Heart left ventricle (tissue), 16 donors: ENCODE data around the gene IPO8. TPM values are rescaled to one million over a fixed set of nuclear protein-coding genes. Genes with fewer than 3 reads are reported as not detected.
"Not testable (repeated sequence)": the region's sequence is repeated elsewhere in the genome, so short reads cannot be mapped to it uniquely, and the experiment has no call there.

ENCODE experiments used
- ATAC-seq, 4 donors: fragments of 200-7000 bp; cut with Tn5 transposase; one replicate each; pipeline ENCODE4 v1.9.1; 2020 to 2022; ENCODE audit warnings: moderate library complexity in 4 of 4, mild to moderate bottlenecking in 3 of 4, moderate number of reproducible peaks in 1 of 4
- DNase-seq, 5 donors: peaks; one replicate each; pipeline ENCODE4 v3.0.0-alpha.2; 2020
- H3K27ac ChIP-seq, 12 donors: fragments of 200-600 bp; sonication (generic) in 4 of 12; one replicate each; pipeline versions ENCODE4 v1.5.0 to v1.8.0; 2016 to 2022; ENCODE audit warnings: mild to moderate bottlenecking in 2 of 12
- H3K27me3 ChIP-seq, 9 donors: fragments of 200-600 bp; sonication (generic) in 2 of 9; one replicate each; pipeline versions ENCODE4 v1.5.1 to v1.8.0; 2016 to 2022; ENCODE audit warnings: mild to moderate bottlenecking in 3 of 9
- H3K36me3 ChIP-seq, 9 donors: fragments of 200-600 bp; sonication (generic) in 2 of 9; one replicate each; pipeline versions ENCODE4 v1.5.0 to v1.8.0; 2018 to 2022; ENCODE audit warnings: mild to moderate bottlenecking in 2 of 9
- H3K4me1 ChIP-seq, 12 donors: fragments of 200-600 bp; sonication (generic) in 4 of 12; one replicate each; pipeline versions ENCODE4 v1.5.0 to v1.8.0; 2016 to 2022; ENCODE audit warnings: mild to moderate bottlenecking in 3 of 12
- H3K4me3 ChIP-seq, 12 donors: fragments of 200-600 bp; sonication (generic) in 4 of 12; one replicate each; pipeline versions ENCODE4 v1.5.0 to v1.8.0; 2017 to 2022; ENCODE audit warnings: mild to moderate bottlenecking in 9 of 12, moderate library complexity in 4 of 12
- H3K9me3 ChIP-seq, 12 donors: fragments of 200-600 bp; sonication (generic) in 4 of 12; one replicate each; pipeline versions ENCODE4 v1.5.0 to v1.8.0; 2016 to 2022; ENCODE audit warnings: mild to moderate bottlenecking in 1 of 12
- CTCF ChIP-seq, 12 donors: fragments of 200-600 bp; sonication (generic) in 4 of 12; IDR thresholded peaks; one replicate each; pipeline versions ENCODE4 v1.5.0 to v1.8.0; 2018 to 2022; ENCODE audit warnings: antibody characterized with exemption in 12 of 12, mild to moderate bottlenecking in 5 of 12
- POLR2A ChIP-seq, 2 donors: fragments of 450-650 bp; IDR thresholded peaks; one replicate each; pipeline ENCODE4 v1.6.1; 2017; ENCODE audit warnings: antibody characterized with exemption in 2 of 2, mild to moderate bottlenecking in 2 of 2, moderate library complexity in 2 of 2
- WGBS, 4 donors: extraction: QIAGEN DNeasy Blood & Tissue Kit in 2 of 4; methylation state at CpG; one replicate each; pipeline versions ENCODE4 v1.1.5 to v1.1.7; 2013 to 2018; 5-methylcytosine and 5-hydroxymethylcytosine counted together
- intact Hi-C, 10 donors: fragments of 100-400 bp; cut with DNase I; formaldehyde crosslinking; loops; one replicate each; pipeline versions ENCODE4 v1.11.1 to v1.14.2; 2022
- polyA plus RNA-seq, 2 donors: library from polyadenylated mRNA; stranded (reverse); fragments of 200-250 nt; gene quantifications; one replicate each; pipeline ENCODE4 v1.2.3, GENCODE V29; 2013
- total RNA-seq, 9 donors: library from RNA; depleted of rRNA in 2 of 9; stranded (reverse); fragments of >200 nt in 2 of 9; fragmentation: NEBNext Ultra II Directional in 3 of 9; extraction: Animal tissue kit (Norgen Biotek cat#: 25700) in 3 of 9; gene quantifications; one replicate each; pipeline versions ENCODE4 v1.1.0 to v1.2.4, GENCODE V29; 2016 to 2023
- donor health status: ischemic (EF 13 %, LVEDD 7.1; RV severe dilation, severe dysfunction).
- donor health status: healthy with polysubstance abuse.
- donor health status: DM: no; HTN: yes; CAD: no.
- donor health status: DM: no; HTN: no; CAD: no.
- donor health status: ischemic (EF 25% LVEDD 6.9; RV normal size, moderate dysfunction).
- donor health status: ischemic (EF 25% LVEDD 5.7; RV mildly dilated, moderate dysfunction).
- donor health status: healthy.
- donor health status: DM: yes; HTN: yes; CAD: no.
- donor health status: ischemic (EF 35%, LVEDD 5.7; RV mildly dilated, moderate dysfunction).
- donor health status: nonischemic (EF 11% LVEDD 7.7; RV severe dilation, severe dysfunction).
- donor health status: DM: yes; HTN: yes; CAD: no.
- donor health status: PGD.
- donor health status: ischemic (EF 29% LVEDD 5.4; RV normal size, mild dysfunction).
- donor health status: nonischemic (EF 23%, LVEDD 6.1; RV moderate dilation, normal function).

IPO8 gene
- total and polyA plus RNA-seq, 11 donors = 6.1 to 37.2 (median 25.8) TPM

DNA sequence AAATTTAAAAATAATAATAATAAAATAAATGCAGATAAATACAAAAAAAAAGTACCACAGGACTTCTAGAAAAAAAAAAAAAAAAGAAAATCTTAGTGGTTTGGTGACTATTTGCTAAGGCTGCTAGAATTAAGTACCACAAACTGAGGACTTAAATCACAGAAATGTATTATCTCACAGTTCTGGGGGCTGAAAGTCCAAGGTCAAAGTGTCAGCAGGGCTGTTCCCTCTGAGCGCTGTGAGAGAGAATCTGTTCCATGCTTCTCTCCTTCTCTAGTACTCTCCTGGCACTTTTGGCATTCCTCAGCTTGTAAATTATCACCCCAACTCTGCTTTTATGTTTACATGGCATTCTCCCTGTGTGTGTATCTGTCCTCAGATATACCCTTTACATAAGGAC, 101.2 kb downstream of the IPO8 start:
- intact Hi-C loops = no loop called here
- no peak for TF ChIP-seq POLR2A (IDR thresholded peaks at IDR 0.05)
- DNase-seq = no peak
- no peak for ATAC-seq
- Histone ChIP-seq H3K27ac (no peak overlapping the region), H3K4me1 (no peaks in the 10 kb centered on the region), H3K36me3 (no peaks in the 10 kb centered on the region), H3K27me3 (no peaks in the 10 kb centered on the region), H3K9me3 (peaks cover 0 to 6% (median 0%) of the 10 kb centered on the region in 12 donors), H3K4me3 (no peak overlapping the region)
- 90 to 100% (median 96%) methylated on average over 1 of the region's 1 CpG for WGBS, 4 donors

GRCh38 chr12:30588572-30588971, 107.1 kb downstream of the IPO8 start:
- H3K27ac ChIP-seq, H3K4me1 ChIP-seq, ATAC-seq, H3K4me3 ChIP-seq, H3K9me3 ChIP-seq, intact Hi-C loops, DNase-seq, H3K27me3 ChIP-seq, H3K36me3 ChIP-seq: not testable (repeated sequence)
- WGBS, 4 donors = 84 to 100% (median 87%) methylated on average over 3 to 13 of the region's 13 CpGs

- no peaks in the 10 kb centered on the region for H3K27me3 ChIP-seq
- TF ChIP-seq CTCF (IDR thresholded peaks at IDR 0.05) (no peak), POLR2A (IDR thresholded peaks at IDR 0.05) (no peak)
- no peaks in the 10 kb centered on the region for H3K9me3 ChIP-seq
- H3K4me1 ChIP-seq = no peaks in the 10 kb centered on the region
- H3K36me3 ChIP-seq = peaks cover 0 to 7% (median 0%) of the 10 kb centered on the region in 9 donors
- intact Hi-C loops = no loop called here
- H3K4me3 ChIP-seq = no peak overlapping the region
- DNase-seq (no peak), ATAC-seq (no peak)
- no peak overlapping the region for H3K27ac ChIP-seq
- WGBS, 4 donors = 86 to 100% (median 95%) methylated on average over 1 of the region's 1 CpG
Measured at GRCh38 chr12:30587782-30588181, 107.9 kb downstream of the IPO8 start.

- no peak for DNase-seq
- Histone ChIP-seq H3K4me3 (no peak overlapping the region), H3K4me1 (no peaks in the 10 kb centered on the region), H3K36me3 (peaks cover 0 to 7% (median 0%) of the 10 kb centered on the region in 9 donors), H3K27ac (no peak overlapping the region), H3K9me3 (no peaks in the 10 kb centered on the region), H3K27me3 (no peaks in the 10 kb centered on the region)
- WGBS, 4 donors = 75 to 79% (median 78%) methylated on average over 2 of the region's 2 CpGs
- TF ChIP-seq POLR2A (IDR thresholded peaks at IDR 0.05) = no peak
- no peak for TF ChIP-seq CTCF (IDR thresholded peaks at IDR 0.05)
- no peak for ATAC-seq
- intact Hi-C loops = no loop called here
Measured at GRCh38 chr12:30585877-30586276, 109.8 kb downstream of the IPO8 start.

- whole genome bisulfite sequencing, 4 donors = 83 to 98% (median 98%) methylated on average over 1 of the region's 1 CpG
- H3K4me3 ChIP-seq = no peak overlapping the region
- H3K4me1 ChIP-seq = no peaks in the 10 kb centered on the region
- DNase-seq (no peak), ATAC-seq (no peak)
- H3K27ac ChIP-seq = no peak overlapping the region
- no peak for TF ChIP-seq CTCF (IDR thresholded peaks at IDR 0.05)
- no peak for TF ChIP-seq POLR2A (IDR thresholded peaks at IDR 0.05)
- no peaks in the 10 kb centered on the region for H3K9me3 ChIP-seq
- no peaks in the 10 kb centered on the region for H3K27me3 ChIP-seq
- intact Hi-C loops = no loop called here
- H3K36me3 ChIP-seq = peaks cover 0 to 7% (median 0%) of the 10 kb centered on the region in 9 donors
Measured at GRCh38 chr12:30582943-30583342, 112.7 kb downstream of the IPO8 start.
